H1 (cell line): ENCODE results near the gene HSD17B1. TPM values are rescaled to one million over a fixed set of nuclear protein-coding genes. Genes with fewer than 3 reads are reported as not detected.
"Not testable (repeated sequence)": the region's sequence is repeated elsewhere in the genome, so short reads cannot be mapped to it uniquely, and the experiment has no call there.

Source experiments
- CTCF ChIA-PET: fragments of 300-600 bp; sonication (Branson Sonifier 250); formaldehyde crosslinking; loops from one replicate; lab custom pipeline; 2021; ENCODE audit not compliant: partially characterized antibody; lab: Charles Lee
- POLR2A ChIA-PET: fragments of 300-600 bp; sonication (Branson Sonifier 250); formaldehyde crosslinking; loops from one replicate; lab custom pipeline; 2021; ENCODE audit warnings: inconsistent platforms; ENCODE audit not compliant: partially characterized antibody; lab: Charles Lee
- DNase-seq, 2 experiments: peaks; one replicate each; pipeline versions ENCODE4 v3.0.0 to v3.0.0-alpha.2; 2010 to 2022; ENCODE audit warnings: low spot score in 2 of 2, low read depth in 1 of 2, mixed read lengths in 1 of 2
- FAIRE-seq: peaks from 2 replicates; lab custom pipeline; 2011; peaks lifted over from hg19 to GRCh38; lab: Jason Lieb, UNC
- H2AFZ ChIP-seq: 2 replicates; pipeline ENCODE4 v1.8.1; 2012; ENCODE audit warnings: low read length, inconsistent platforms
- H2AK5ac ChIP-seq: 2 replicates; pipeline ENCODE4 v1.6.1; 2013; ENCODE audit warnings: low read depth, low read length
- H2BK120ac ChIP-seq: replicated peaks from 2 replicates; pipeline ENCODE3; 2013; ENCODE audit warnings: low read depth, low read length, inconsistent platforms
- H2BK12ac ChIP-seq: 2 replicates; pipeline ENCODE4 v1.6.1; 2013; ENCODE audit warnings: low read depth, low read length
- H2BK15ac ChIP-seq: 2 replicates; pipeline ENCODE4 v1.6.1; 2013; ENCODE audit warnings: low read length
- H2BK20ac ChIP-seq: 2 replicates; pipeline ENCODE4 v1.6.1; 2013; ENCODE audit warnings: low read length
- H2BK5ac ChIP-seq: 2 replicates; pipeline ENCODE4 v1.6.1; 2013; ENCODE audit warnings: low read depth, low read length
- H3K14ac ChIP-seq: 2 replicates; pipeline ENCODE4 v1.6.1; 2013; ENCODE audit warnings: inconsistent platforms; ENCODE audit not compliant: insufficient read length
- H3K18ac ChIP-seq: 2 replicates; pipeline ENCODE4 v1.6.1; 2013; ENCODE audit warnings: low read length; ENCODE audit errors: extremely low read depth
- H3K23ac ChIP-seq: 2 replicates; pipeline ENCODE4 v1.6.1; 2013; ENCODE audit warnings: inconsistent platforms; ENCODE audit not compliant: insufficient read length
- H3K23me2 ChIP-seq: 2 replicates; pipeline ENCODE4 v1.6.1; 2013; ENCODE audit warnings: low read depth, low read length
- H3K27ac ChIP-seq: 2 replicates; pipeline ENCODE4 v1.6.1; 2011; ENCODE audit warnings: low read depth, low read length, inconsistent platforms
- H3K27me3 ChIP-seq, 4 experiments: replicated peaks in 1 of 4; 1 replicate in 1 of 4; 2 replicates in 3 of 4; pipeline versions ENCODE4 v1.6.1 to v1.8.1; 2011 to 2013; ENCODE audit warnings: low read length in 3 of 4, mild to moderate bottlenecking in 3 of 4, inconsistent platforms in 2 of 4, mixed read lengths in 2 of 4, moderate library complexity in 1 of 4; ENCODE audit not compliant: control insufficient read depth in 3 of 4, insufficient read depth in 3 of 4; ENCODE audit errors: extremely low read depth in 1 of 4
- H3K36me3 ChIP-seq, 4 experiments: 2 replicates each; pipeline versions ENCODE4 v1.6.1 to v1.8.1; 2011 to 2013; ENCODE audit warnings: mild to moderate bottlenecking in 4 of 4, low read length in 3 of 4, moderate library complexity in 2 of 4, control low read depth in 1 of 4, inconsistent platforms in 1 of 4; ENCODE audit not compliant: insufficient read depth in 4 of 4, control insufficient read depth in 2 of 4
- H3K4ac ChIP-seq: replicated peaks from 2 replicates; pipeline ENCODE3; 2013; ENCODE audit warnings: low read length, low read depth, mixed read lengths, inconsistent platforms; ENCODE audit not compliant: insufficient read length
- H3K4me1 ChIP-seq, 4 experiments: replicated peaks in 1 of 4; 1 replicate in 1 of 4; 2 replicates in 3 of 4; pipeline versions ENCODE4 v1.6.1 to v1.8.1; 2011 to 2013; ENCODE audit warnings: low read length in 3 of 4, inconsistent platforms in 2 of 4, mixed read lengths in 1 of 4; ENCODE audit not compliant: insufficient read depth in 4 of 4, control insufficient read depth in 3 of 4
- H3K4me2 ChIP-seq, 2 experiments: 2 replicates each; pipeline versions ENCODE4 v1.6.1 to v1.8.1; 2011 to 2013; ENCODE audit warnings: low read depth in 2 of 2, low read length in 2 of 2, control low read depth in 1 of 2, inconsistent platforms in 1 of 2, mild to moderate bottlenecking in 1 of 2; ENCODE audit not compliant: insufficient read depth in 1 of 2
- H3K4me3 ChIP-seq, 4 experiments: fragments of 200-600, 300-600 bp in 1 of 4; sonication (generic), shearing (Covaris generic), sonication (Bioruptor Twin) in 1 of 4; 2 replicates each; pipeline versions ENCODE4 v1.5.1 to v1.8.1; 2011 to 2016; ENCODE audit warnings: low read length in 4 of 4, low read depth in 3 of 4, control low read depth in 2 of 4, inconsistent platforms in 2 of 4, mild to moderate bottlenecking in 2 of 4, mixed read lengths in 1 of 4, moderate library complexity in 1 of 4; ENCODE audit not compliant: insufficient read depth in 2 of 4; ENCODE audit errors: extremely low read depth in 1 of 4
- H3K56ac ChIP-seq: replicated peaks from 2 replicates; pipeline ENCODE3; 2013; ENCODE audit warnings: low read depth, mild to moderate bottlenecking, mixed read lengths, low read length, inconsistent platforms; ENCODE audit not compliant: insufficient read length
- H3K79me1 ChIP-seq: 2 replicates; pipeline ENCODE4 v1.6.1; 2013; ENCODE audit warnings: low read depth, low read length, control low read depth
- H3K79me2 ChIP-seq, 2 experiments: 2 replicates each; pipeline versions ENCODE4 v1.6.1 to v1.8.1; 2012 to 2013; ENCODE audit warnings: low read length in 2 of 2, mild to moderate bottlenecking in 2 of 2, inconsistent platforms in 1 of 2; ENCODE audit not compliant: insufficient read depth in 2 of 2, control insufficient read depth in 1 of 2
- H3K9ac ChIP-seq, 4 experiments: replicated peaks in 1 of 4; 1 replicate in 1 of 4; 2 replicates in 3 of 4; pipeline versions ENCODE4 v1.6.1 to v1.8.1; 2011 to 2013; ENCODE audit warnings: low read depth in 3 of 4, low read length in 3 of 4, control low read depth in 2 of 4, mild to moderate bottlenecking in 2 of 4, moderate library complexity in 2 of 4, inconsistent platforms in 1 of 4; ENCODE audit errors: extremely low read depth in 1 of 4
- H3K9me3 ChIP-seq, 2 experiments: 2 replicates each; pipeline versions ENCODE4 v1.6.1 to v1.8.1; 2012 to 2013; ENCODE audit warnings: mild to moderate bottlenecking in 2 of 2, moderate library complexity in 2 of 2, control low read depth in 1 of 2, inconsistent platforms in 1 of 2, low read depth in 1 of 2, low read length in 1 of 2, mixed read lengths in 1 of 2; ENCODE audit not compliant: insufficient read depth in 2 of 2
- H4K20me1 ChIP-seq, 2 experiments: replicated peaks in 1 of 2; 2 replicates each; pipeline versions ENCODE3 to v1.8.1; 2011 to 2013; ENCODE audit warnings: inconsistent platforms in 2 of 2, low read length in 2 of 2, mild to moderate bottlenecking in 1 of 2; ENCODE audit not compliant: insufficient read depth in 2 of 2, control insufficient read depth in 1 of 2
- H4K5ac ChIP-seq: 2 replicates; pipeline ENCODE4 v1.6.1; 2013; ENCODE audit warnings: low read length, low read depth, mixed read lengths, inconsistent platforms; ENCODE audit not compliant: insufficient read length
- H4K8ac ChIP-seq: 2 replicates; pipeline ENCODE4 v1.8.0; 2013; ENCODE audit warnings: mild to moderate bottlenecking, moderate library complexity, low read length, inconsistent platforms; ENCODE audit not compliant: insufficient read depth; ENCODE audit errors: extremely low read depth
- H4K91ac ChIP-seq: replicated peaks from 2 replicates; pipeline ENCODE3; 2013; ENCODE audit warnings: low read length, mixed read lengths, inconsistent platforms; ENCODE audit not compliant: insufficient read length
- WGBS, 2 experiments: shearing (Covaris generic) in 1 of 2; methylation state at CpG; one replicate each; pipeline versions ENCODE4 v1.1.6 to v1.1.7; 2013 to 2015; ENCODE audit warnings: low lambda C conversion rate in 2 of 2, mixed read lengths in 2 of 2, inconsistent platforms in 1 of 2, low coverage in 1 of 2, missing lambda C conversion rate in 1 of 2; ENCODE audit not compliant: insufficient replicate concordance in 2 of 2, insufficient coverage in 1 of 2, insufficient read length in 1 of 2; ENCODE audit errors: extremely low coverage in 1 of 2, missing lambda C conversion rate in 1 of 2; 5-methylcytosine and 5-hydroxymethylcytosine counted together
- polyA plus RNA-seq, 7 experiments: library from polyadenylated mRNA; depleted of rRNA in 3 of 7; stranded (reverse) in 5 of 7; unstranded in 2 of 7; fragments of >200 nt in 5 of 7; fragments of 200-250 nt in 2 of 7; gene quantifications; 1 replicate in 5 of 7; 2 replicates in 1 of 7; 4 replicates in 1 of 7; pipeline versions ENCODE4 v1.2.1 to v1.2.3, GENCODE V29; 2011 to 2013; ENCODE audit warnings: missing spikeins in 2 of 7, mixed read lengths in 2 of 7
- total RNA-seq: library from RNA; stranded (reverse); fragmentation: NEBNext Ultra II Directional; extraction: Animal tissue kit (Norgen Biotek cat#: 25700); gene quantifications from 2 replicates; pipeline ENCODE4 v1.2.1, GENCODE V29; 2021

The HSD17B1 gene
- total and polyA plus RNA-seq, 2 of the 8 experiments (the other 6 are each of a cell fraction or from before 2014, with no cell fraction given): 0.88 to 1.0 TPM

GRCh38 chr17:42540558-42540957 is 12.2 kb upstream of the HSD17B1 start:
- 88% methylated on average over 4 of the region's 4 CpGs; no CpG with 5 or more reads in 1 of the 2 experiments for WGBS, 2 experiments
- not testable (repeated sequence) for H3K4me3 ChIP-seq, H2AFZ ChIP-seq, H2BK12ac ChIP-seq, H4K91ac ChIP-seq, H4K8ac ChIP-seq, H3K27ac ChIP-seq, H2BK5ac ChIP-seq, H4K5ac ChIP-seq, H3K4me2 ChIP-seq, H3K23me2 ChIP-seq, H3K79me2 ChIP-seq, FAIRE-seq, H2BK20ac ChIP-seq, H3K9me3 ChIP-seq, H4K20me1 ChIP-seq, H3K56ac ChIP-seq, H3K9ac ChIP-seq, H2BK120ac ChIP-seq, H3K79me1 ChIP-seq, H3K23ac ChIP-seq, H2AK5ac ChIP-seq, H2BK15ac ChIP-seq, H3K27me3 ChIP-seq, DNase-seq, H3K14ac ChIP-seq, H3K4ac ChIP-seq, H3K18ac ChIP-seq
- ChIA-PET POLR2A (interaction anchor here (1.4 kb wide), 1 partner anchor 20 kb away, joined by 3 read pairs; no protein-coding TSS in a partner anchor), CTCF (interaction anchor here (0.7 to 1.5 kb wide), 3 partner anchors 13 to 231 kb away, joined by 3 to 6 read pairs (median 4); no protein-coding TSS in a partner anchor)
- Histone ChIP-seq H3K4me1 (peaks cover 0 to 12% (median 10%) of the 10 kb centered on the region in 4 experiments; a peak in 6 of 7 replicates), H3K36me3 (peaks cover 0 to 15% (median 8%) of the 10 kb centered on the region in 4 experiments; a peak in 5 of 8 replicates)
